ENCODE results near the gene TRIM26. TPM values are rescaled to one million over a fixed set of nuclear protein-coding genes. Genes with fewer than 3 reads are reported as not detected.

The TRIM26 gene
- total and polyA plus RNA-seq, 2 of the 13 experiments (the other 11 are each of a cell fraction or from before 2014, with no cell fraction given) = 27.1 to 38.7 TPM

- TF ChIP-seq RERE (CRISPR knock-in tag; IDR thresholded peaks at IDR 0.05; ENCODE audit: low read depth) (no peak), ZBTB2 (CRISPR knock-in tag; IDR thresholded peaks at IDR 0.05; ENCODE audit: low read depth) (no peak; the same call in 1 of the 2 replicates), GTF2F1 (IDR thresholded peaks at IDR 0.05; ENCODE audit: low read length) (0 out of 2 replicates have a peak, but pooled peaks have one; percentile 13), KAT7 (CRISPR knock-in tag; IDR thresholded peaks at IDR 0.05; ENCODE audit: borderline replicate concordance) (peak; percentile 86; the same call in 1 of the 2 replicates), SIN3B (IDR thresholded peaks at IDR 0.05; ENCODE audit: low read length) (no peak), ZNF674 (CRISPR knock-in tag; IDR thresholded peaks at IDR 0.05; ENCODE audit: low read depth) (no peak), GATA4 (IDR thresholded peaks at IDR 0.05; ENCODE audit: borderline replicate concordance, low read depth) (peak; percentile 62; the same call in 1 of the 2 replicates), NONO (IDR thresholded peaks at IDR 0.05) (no peak), NONO (CRISPR knock-in tag; conservative IDR thresholded peaks at IDR 0.05) (peak; percentile 75), TCF7L2 (IDR thresholded peaks at IDR 0.05; ENCODE audit: low read depth, low read length) (no peak), POLR2G (IDR thresholded peaks at IDR 0.05; ENCODE audit: low read depth, low read length) (peak; percentile 95), ZNF780A (CRISPR knock-in tag; IDR thresholded peaks at IDR 0.05) (no peak), GZF1 (CRISPR knock-in tag; IDR thresholded peaks at IDR 0.05) (no peak; the same call in 1 of the 2 replicates), CBX1 (IDR thresholded peaks at IDR 0.05; ENCODE audit: low read depth) (peak; percentile 9), RBFOX2 (IDR thresholded peaks at IDR 0.05; ENCODE audit: low read depth, low read length) (peak; percentile 96)
- TF ChIP-seq, protein P1, sequence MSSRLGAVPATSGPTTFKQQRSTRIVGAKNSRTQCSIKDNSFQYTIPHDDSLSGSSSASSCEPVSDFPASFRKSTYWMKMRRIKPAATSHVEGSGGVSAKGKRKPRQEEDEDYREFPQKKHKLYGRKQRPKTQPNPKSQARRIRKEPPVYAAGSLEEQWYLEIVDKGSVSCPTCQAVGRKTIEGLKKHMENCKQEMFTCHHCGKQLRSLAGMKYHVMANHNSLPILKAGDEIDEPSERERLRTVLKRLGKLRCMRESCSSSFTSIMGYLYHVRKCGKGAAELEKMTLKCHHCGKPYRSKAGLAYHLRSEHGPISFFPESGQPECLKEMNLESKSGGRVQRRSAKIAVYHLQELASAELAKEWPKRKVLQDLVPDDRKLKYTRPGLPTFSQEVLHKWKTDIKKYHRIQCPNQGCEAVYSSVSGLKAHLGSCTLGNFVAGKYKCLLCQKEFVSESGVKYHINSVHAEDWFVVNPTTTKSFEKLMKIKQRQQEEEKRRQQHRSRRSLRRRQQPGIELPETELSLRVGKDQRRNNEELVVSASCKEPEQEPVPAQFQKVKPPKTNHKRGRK (CRISPR knock-in tag; IDR thresholded peaks at IDR 0.05) = no peak
- TF ChIP-seq, protein P2, sequence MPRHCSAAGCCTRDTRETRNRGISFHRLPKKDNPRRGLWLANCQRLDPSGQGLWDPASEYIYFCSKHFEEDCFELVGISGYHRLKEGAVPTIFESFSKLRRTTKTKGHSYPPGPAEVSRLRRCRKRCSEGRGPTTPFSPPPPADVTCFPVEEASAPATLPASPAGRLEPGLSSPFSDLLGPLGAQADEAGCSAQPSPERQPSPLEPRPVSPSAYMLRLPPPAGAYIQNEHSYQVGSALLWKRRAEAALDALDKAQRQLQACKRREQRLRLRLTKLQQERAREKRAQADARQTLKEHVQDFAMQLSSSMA (CRISPR knock-in tag; IDR thresholded peaks at IDR 0.05) = no peak
Observed at GRCh38 chr6:30212865-30213666, at the start of gene TRIM26 (continued).
